Measurements from ENCODE around the gene RNF214.

Gene RNF214

DNA sequence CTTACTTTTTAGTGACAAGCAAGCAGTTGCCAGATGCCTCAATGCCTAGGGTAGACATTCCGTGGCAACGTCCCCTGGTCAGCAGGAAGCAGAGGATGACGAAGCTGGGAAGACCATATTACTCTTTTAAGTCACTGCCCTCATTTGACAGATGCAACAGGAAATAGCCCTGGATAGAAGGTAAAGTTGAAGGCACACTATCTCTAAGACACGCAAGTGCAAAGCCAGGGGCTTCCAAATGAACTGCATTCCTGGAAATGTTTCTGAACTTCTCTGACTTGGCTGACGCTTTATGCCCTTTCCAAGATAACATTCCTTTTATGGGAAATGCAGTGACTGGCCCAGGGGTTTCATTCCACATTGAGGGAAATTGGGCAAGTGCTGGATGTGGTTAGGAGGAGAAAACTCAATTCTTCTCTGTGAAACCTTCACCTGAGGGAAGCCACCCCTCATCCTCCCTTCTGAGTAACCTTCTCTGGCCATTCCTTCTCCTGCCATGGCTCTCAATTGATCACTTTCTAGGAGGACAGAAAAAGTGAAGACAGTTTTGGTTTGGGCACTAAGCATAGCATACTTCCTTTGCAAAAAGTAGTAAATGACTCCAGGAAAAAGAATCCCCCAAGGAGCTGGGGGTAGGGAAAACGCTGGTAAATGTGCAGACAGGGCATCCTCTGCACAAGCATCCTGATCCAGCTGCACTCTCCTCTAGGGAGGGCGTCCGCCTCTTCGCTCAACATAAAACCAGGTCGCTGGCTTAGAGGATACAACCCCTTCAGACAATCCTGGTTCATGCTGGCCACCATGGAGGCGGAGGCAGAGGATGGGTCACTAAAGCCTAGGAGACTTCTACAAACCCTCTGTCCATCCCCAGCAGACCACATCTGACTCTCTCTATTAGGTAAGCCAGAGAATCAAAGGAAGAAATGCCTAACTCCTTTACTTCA is 15.1 kb upstream of the RNF214 start:
- no peak for DNase-seq

DNA sequence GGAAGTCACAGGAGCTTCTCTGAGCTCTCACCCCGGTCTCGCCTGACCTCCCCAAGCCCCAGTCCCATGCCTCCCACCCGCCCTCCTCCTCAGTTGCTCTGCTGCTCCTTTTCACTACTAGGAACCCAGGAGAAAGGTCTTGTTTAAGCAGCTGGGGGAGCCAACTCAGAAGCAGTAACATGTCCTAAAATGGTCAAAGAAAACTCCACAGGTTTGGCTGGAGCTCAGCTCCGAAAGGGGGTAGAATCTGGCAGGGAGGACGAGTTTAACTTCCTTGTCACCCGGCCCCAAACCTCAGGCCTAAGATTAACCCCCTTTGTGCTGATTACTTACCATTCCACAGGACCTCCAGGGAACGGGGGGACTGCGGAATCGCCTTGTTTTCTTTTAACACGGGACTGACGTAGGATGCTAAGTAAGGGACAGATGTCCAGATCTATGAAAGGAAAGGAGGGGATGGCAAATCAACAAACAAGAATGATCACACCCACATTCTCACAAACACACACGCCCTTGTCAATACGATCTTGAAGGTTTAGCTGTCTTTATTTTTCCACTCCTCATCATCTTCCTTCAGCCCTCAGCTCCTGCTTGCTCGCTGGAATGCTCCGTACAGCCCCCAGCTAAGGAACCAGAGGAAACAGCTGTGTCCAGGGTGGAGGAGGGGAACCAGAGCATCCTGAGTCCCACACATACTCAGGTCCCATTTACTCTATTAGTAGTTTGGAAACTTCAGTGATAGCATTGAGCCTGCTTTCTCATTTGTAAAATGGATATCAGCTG is 14.1 kb upstream of the RNF214 start:
- DNase-seq, result no peak

DNA sequence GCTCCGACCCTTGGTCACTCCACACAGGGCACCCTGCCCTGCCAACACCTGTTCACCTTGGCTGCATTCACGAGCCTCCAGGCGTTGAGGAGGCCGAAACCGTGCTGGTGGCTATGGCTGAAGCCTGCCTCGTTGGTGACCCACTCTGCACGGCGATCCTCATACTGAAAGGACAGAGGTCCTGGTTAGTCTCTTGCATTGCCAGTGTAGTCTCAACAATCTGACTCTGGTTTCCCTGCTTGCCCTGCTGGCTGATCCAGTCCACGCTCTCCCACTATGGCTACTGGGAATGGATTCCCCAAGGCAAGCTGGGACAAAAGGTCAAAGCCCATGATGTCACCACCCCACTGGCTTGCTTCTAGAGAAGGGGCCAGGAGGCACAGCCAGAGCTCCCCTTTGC is 13.5 kb upstream of the RNF214 start:
- DNase-seq, result no peak

DNA sequence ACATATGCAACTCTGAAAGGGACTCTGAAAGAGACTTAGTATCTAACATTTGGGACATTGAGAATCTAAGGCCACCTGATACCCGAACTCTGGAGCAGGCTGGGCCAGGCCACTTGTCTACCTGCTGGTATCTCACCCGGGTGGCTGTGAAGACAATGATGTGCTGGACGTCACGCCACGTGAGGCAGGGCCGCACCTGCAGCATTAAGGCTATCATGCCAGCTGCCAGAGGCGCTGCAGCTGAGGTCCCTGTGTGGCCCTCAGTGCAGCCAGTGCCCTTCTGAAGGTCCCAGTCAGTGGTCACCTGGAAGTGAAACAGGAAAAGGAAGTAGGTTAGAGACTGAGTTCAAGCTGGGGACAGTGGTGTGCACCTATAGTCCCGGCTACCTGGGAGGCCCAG is 13.0 kb upstream of the RNF214 start:
- no peak for DNase-seq

DNA sequence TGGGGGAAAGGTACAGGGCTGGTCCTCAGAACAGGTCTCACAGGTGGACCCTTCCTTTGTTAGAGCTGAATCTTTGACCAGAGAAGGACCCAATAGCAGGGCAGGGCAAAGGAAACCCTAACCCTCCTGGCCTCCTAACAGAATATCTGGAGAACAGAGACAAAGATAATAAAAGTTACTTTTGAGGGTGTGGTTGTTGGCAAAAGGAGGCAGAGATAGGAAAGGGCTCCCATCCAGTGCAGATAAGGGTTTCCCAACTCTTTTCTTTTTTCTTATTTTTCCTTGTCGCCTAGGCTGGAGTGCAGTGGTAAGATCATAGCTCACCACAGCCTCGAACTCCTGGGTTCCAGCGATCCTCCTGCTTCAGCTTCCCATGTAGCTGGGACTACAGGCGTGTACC is 12.5 kb upstream of the RNF214 start:
- no peak for DNase-seq

DNA sequence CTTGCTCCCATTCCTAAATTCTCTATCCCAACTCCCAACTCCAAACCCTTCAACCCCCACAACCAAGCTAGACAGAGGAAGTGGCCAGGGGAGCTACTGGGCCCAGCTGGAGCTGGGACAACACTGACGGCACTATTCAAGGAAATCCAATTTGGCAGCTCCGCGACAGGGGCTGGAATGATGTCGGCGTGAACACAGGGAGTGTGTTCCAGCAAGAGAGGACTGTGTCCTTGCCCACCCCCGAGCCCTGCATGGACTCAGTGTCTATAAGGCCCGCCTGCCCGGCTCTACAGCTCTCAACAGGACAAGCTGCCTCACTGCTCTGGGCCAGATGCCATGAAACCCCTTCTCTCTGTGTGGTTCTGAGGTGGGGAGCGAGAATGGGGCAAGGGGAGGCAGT is 11.9 kb upstream of the RNF214 start:
- DNase-seq, result no peak

DNA sequence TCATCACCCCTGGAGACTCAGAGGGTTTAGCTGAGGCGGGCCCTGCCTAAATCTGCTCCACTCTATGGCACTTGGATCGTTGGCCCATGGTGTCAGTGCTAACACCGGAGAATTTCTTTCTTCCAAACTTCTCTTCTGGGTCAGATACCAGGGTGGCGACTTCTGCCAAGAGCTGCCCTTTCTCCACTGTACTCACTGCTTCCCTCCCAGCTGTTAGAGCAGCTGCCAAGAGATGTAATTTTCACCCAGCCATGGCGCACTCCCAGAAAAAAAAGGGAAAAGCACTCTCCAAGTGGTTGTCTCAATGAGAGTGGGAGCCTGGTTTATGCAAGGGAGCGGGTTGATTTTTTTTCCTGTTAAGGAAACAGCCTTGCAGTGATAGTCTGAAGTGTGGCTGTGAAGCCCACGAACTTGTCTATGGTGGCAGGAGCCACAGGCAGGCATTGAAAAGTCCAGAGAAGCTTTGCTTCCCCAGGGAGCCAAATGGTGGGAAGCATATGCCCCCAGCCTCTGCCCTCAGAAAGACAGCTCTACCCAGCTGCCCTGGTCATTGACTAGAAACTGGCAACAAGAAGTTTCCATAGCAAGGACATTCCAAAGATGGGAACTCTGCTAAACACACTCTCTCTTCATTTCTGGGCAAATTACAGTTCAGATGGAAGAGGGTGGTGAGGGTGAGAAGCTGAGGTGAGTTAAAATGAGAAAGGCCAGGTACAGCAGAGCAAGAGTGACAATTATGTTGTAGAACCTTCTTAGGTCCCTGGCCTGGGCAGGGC is 11.3 kb upstream of the RNF214 start:
- DNase-seq, result no peak

DNA sequence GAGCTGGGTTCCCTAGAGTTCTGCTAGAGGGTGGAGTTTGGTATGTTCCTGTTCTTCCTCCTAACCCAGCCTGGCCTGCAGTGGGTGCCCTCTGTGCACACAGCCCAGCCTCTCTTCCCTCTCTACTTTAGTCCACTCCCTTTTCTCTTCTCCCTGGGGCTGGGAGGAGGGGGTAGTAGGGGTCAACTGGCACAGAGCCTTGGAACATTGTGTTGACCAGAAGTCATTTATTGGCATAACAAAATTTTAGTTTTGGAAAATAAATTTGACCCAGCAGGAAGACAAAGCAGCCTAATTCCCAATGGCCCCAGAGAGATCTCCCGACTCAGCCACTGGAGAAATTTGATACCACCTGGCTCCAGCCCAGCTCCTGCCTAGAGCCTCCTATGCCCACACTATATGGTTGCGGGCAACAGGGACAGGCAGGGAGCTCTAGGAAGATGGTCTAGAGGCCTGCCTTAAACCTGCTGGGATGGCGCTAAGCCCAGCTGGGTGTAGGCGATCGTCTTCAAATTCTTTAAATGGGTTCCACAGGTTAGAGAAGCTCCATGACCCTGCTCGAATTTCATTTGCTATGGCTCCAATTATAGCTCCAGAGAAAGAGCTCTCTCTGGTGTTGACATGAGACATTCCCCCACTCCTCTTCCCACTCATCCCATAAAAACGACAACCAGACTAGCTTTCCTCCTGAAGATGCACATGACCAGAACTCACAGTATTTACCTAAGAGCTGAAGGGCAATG is 10.5 kb upstream of the RNF214 start:
- DNase-seq, result peak; percentile 97

DNA sequence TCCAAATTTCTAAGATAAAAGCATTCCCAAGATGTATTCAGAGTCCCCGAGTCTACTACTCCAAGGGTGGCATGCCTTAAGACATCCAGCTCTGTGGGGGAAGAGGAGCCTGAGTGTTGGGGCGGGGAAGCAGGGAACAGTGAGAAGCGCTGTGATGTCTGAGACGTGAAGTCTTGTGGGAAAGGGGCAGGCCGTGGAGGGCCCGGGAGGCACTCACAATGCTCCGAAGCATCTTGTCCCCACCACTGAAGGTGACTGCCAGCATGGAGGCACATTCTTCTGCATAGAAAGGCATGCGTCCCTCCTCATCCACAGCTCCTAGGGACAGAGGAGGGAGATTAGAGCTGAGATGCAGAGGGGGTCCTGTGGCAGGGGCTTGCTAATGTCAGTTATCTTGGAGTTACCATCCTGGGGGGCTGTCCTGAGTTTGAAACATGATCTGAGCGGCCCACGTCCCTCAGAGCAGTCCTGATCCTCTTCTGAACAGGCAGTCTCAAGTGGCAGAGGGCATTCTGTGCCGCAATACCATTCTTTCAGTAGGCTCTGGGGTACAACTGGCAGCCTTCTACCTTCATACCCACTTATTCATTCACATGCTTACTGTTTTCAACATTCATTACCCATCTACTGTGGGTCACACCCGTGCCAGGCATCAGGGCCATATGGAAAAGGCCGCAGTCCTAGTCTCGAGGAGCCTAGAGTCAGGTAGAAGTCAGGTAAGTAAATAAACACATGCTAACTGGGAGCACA is 9.3 kb upstream of the RNF214 start:
- DNase-seq, result no peak

DNA sequence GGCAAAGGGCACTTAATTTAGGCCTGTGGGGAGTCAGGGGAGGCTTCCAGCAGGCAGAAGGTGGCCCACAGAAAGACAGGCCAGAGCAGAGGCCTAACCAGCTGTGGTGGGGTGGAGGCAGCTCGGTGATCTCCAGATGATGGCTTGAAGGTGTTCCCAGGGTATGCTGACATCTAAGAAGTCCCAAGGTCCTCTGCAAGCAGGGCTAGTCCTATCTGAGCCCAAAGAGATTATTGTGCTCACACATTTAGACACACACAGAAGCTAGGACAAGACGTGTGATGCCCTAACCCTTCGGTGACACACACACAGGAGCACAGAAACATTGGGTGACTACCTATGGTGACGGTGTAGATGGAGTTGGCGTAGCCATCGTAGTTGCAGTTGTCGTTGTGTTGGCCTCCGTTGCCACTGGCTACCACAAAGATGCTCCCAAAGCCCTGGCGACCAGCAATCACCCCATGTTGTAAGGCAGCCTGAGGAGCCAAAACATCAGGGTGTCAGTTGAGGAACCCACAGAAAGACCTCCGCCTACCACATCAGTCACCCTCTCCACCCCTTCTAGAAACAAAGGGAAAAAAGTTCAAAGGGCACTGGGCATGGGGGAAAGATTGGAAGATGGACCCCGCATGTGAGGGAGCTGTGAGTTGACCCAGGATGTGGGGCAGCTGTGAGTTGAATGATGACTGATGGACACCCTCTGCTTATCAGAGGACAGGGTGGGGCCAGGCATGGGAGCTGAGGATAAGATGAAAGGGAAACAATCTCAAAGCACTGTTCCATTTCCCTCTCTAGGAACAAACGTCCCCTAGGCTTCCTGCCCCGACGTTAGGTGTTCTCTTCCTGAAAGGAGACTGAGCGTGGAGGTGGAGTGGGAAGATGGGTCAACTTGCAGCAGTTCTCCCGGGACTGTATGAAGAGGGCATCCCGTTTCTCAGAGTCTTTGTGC is 8.5 kb upstream of the RNF214 start:
- DNase-seq, result no peak

DNA sequence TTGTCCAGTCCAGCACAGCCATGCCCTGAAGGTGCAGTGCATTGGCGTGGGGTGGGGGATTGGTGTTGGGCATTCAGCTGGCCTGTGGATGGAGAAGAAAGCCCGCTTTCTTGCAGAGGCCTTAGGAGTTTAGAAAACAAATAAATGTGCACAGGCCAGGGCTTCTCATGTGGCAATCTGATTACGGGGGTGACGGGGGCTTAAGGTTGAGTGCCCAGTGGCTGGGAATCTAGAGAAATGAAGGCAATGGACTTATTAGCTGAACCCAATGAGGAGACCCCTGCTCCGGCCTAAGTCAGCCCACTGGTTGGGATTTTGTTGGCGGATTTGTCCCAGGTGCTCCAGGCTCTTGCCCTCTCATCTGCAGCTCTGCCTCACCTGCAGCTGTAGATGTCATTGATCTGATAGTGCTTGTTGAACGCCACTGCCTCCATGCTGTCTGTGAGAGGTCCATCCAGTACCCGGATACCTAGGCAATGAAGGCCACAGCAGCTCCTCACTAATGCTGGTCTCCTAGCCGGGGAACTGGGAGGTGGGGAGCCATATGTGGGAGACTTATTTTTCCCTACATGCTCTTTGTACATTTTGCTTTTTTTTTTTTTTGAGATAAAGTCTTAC is 6.8 kb upstream of the RNF214 start:
- DNase-seq, result no peak

DNA sequence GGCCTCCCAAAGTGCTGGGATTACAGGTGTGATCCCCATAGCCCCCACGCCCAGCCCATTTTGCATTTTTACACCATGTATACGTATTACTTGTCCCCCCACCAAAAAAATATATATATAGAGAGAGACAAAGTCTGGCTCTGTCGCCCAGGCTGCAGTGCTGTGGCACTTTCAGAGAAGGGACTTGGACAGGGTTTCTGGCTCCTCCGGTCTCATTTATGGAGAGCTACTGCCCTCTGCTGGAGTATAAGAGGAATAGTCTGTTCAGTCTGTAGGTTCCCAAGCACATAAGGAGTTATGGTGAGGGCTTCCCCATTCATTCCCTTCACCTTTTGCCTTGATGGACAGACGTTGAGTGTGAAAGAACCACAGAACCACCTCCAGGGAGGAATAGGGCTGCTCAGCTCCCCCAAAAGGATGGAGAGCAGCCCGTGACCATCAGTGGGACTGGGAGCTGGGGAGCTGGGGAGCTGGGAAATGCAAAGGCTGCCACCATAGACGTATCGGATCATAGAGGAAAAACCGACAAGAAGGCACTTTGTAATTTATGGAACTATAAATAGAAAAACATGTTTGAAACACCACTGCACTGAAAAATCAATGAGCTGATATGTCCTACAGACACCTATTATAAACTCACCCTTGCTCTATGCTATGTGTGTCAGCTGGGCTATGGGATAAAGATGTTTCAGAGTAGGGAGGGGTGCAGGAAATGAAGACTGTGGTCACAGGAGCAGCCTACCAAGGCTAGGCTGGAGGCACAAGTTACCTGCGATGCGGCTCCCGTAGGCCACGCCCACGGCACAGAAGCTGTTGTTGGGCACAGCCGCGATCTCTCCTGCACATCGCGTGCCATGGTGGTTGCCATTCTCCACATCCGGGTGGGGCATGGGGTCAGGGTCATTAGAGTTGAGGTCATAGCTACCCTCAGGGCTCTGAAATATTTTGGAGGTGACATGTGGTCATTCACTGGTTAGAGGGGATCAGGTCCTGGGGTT is 5.8 kb upstream of the RNF214 start:
- DNase-seq, result peak; percentile 83

DNA sequence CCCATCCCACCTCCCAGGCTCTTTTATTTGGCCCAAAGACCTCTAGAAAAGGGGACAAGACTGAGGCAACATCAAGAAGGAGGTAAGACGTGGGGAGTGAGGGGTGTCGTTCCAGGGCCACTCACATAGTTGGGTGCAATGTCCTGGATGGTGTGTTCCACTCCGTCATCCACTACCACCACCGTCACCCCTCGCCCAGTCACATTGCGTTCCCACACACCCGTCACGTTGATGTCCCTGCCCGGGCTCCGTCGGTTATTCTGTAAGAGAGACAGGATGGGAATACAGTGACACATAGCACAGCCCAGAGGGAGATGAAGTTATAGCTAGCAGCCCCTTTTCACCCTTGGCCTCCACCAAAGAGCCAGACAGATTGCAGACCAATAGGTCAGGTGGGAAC is 4.4 kb upstream of the RNF214 start:
- DNase-seq, result no peak

DNA sequence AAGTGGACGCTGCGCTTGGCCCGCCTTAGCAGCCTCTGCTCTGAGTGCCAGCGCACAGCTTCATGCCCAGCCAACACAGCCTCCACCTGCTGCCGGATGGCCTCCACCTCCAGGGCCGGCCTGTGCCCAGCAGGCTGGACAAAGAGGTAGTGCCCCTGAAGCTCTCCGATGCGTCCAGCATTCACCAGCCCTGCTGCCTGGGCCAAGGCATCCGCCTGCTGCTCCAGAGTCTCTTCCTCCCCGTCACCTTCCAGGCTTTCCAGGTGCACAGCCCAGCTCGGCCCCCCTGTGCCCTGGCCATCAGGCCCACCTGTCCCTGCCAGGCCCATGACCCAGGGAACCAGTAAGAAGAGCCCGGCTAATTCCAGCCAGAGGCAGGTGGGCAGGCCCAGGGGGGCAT is 3.1 kb upstream of the RNF214 start:
- no peak for DNase-seq

DNA sequence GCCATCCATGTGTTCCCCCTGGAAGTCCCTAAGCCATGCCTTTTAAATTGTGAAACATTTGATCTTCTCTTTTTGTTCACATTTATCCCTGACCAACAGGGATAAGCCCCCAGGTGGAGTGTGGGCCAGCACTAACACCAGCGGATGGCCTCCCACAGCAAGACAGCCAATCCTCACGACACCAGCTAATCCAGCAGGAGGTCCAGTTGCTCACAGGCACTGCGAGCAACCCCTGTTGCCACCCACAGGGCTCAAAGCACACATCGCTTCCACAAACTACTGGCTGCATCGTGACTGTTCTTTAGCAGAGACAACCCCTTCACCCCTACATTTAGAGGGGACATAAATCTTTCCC is 2.6 kb upstream of the RNF214 start:
- DNase-seq, result no peak

DNA sequence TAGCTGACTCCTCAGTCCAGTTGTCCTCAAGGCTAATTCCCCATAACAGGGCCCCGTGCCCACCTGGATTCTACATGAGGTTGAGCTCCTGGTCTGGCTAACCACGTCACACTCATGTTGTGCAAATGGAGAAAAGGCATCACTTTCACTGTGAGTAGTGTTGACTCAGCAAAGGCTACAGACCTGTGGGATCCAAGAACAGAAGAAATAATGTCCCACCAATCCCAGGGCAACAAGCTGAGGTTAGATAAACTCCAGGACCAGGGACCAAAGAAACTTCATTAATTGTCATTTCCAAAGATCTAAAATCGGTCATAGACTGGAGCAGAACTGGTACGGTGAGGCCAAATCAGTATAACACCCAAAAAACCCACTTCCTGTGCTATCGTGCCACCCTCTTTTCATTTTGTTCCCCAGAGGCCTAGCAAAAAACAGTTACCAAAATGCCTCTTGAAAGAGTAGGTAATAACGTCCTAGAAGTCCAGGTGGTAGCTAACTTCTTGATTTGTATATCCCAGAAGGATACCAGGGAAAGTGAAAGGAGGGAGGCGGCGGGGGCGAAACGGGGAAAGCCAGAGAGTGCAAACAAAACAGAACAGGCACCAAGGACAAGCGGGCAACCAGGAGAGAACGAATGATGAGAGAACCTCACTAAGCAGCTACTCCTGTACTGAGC is 2.0 kb upstream of the RNF214 start:
- DNase-seq, result no peak

DNA sequence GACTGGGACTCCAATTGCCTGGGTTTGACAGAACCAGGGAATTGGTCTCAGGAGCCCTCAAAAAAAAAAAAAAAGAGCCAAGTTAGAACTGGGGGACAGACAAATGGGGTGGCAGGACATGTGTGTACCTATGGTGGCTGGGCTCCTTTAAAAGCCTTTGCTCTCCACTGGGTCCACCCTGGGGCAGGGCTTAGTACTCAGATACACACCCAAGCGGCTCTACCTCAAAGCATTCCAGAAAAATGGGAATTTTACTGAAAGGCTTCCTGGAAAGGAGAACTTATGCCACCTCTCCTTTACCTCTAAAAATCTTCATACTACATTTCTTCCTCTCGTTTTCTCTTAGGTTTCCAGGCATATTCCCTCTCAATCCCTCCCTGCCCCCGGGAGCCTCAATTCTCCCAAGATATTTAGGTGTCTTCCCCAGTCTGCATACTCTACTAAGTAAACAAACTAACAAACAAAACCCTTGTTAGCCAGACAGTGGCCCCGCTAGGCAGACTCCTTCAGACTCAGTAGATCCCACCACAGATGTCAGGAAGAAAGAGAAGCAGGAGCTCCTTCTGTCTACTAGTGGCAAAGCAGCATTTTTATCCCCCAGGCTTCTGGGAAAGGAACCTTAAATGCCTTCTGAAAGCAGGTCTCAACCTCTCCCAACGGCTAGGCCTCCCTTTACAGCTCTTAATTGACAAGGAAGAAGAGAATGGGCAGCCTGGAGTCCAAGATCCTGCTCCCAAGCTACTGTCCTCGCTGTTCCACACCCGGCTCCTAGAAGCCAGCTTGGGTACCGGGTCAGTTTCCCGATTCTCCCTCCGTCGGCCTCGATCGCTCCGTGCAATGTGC is 1.3 kb upstream of the RNF214 start:
- peak; percentile 41 for DNase-seq

DNA sequence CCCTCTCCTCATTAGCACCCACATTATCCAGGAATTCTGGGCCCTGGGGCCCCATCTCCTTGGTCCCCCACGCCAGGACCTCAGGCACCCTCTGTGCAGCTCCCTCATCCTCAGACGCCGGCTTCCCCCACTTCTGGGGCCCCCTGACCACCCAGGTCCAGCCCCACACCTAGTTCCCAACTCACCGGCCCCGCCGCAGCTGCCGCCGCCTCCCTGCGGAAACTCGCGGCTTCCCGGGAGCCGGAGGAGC is 704 bp upstream of the RNF214 start, which contains the start of gene PCSK7:
PCSK7 (minus strand) TSS at position 232 of the 250 bp plus-strand sequence. CDS start 2,229 bp downstream, outside the sequence.
- no peak for DNase-seq
